ACC112 (cell line): ENCODE measurements around the gene PRKN.
"Not testable (repeated sequence)": the region's sequence is repeated elsewhere in the genome, so short reads cannot be mapped to it uniquely, and the experiment has no call there.

Experiments used
- H2AFZ ChIP-seq: fragments of 200-600 bp; sonication (generic); one replicate; pipeline ENCODE4 v1.6.0; 2017; ENCODE audit warnings: antibody characterized with exemption, low read length; ENCODE audit not compliant: unreplicated experiment
- H3K27ac ChIP-seq: fragments of 200-600 bp; sonication (generic); 2 replicates; pipeline ENCODE4 v1.5.1; 2014; ENCODE audit warnings: low read depth, mild to moderate bottlenecking, antibody characterized with exemption, low read length, moderate library complexity
- H3K27me3 ChIP-seq: fragments of 200-600 bp; sonication (generic); 2 replicates; pipeline ENCODE4 v1.6.1; 2014; ENCODE audit warnings: mild to moderate bottlenecking, antibody characterized with exemption, low read length, moderate library complexity, mixed read lengths; ENCODE audit not compliant: insufficient read depth
- H3K36me3 ChIP-seq: fragments of 200-600 bp; sonication (generic); 2 replicates; pipeline ENCODE4 v1.6.1; 2016; ENCODE audit warnings: mild to moderate bottlenecking, antibody characterized with exemption, low read length, moderate library complexity, mixed read lengths; ENCODE audit not compliant: insufficient read depth
- H3K4me1 ChIP-seq: fragments of 200-600 bp; sonication (generic); one replicate; pipeline ENCODE4 v1.6.1; 2016; ENCODE audit warnings: low read length, mixed read lengths; ENCODE audit not compliant: insufficient read depth, unreplicated experiment, control insufficient read depth
- H3K4me3 ChIP-seq: fragments of 200-600 bp; sonication (generic); 2 replicates; pipeline ENCODE4 v1.5.1; 2014; ENCODE audit warnings: mild to moderate bottlenecking, low read depth, low read length
- H3K79me2 ChIP-seq: fragments of 200-600 bp; sonication (generic); one replicate; pipeline ENCODE4 v1.6.0; 2016; ENCODE audit warnings: low read length; ENCODE audit not compliant: control insufficient read depth, unreplicated experiment, insufficient read depth

The PRKN gene

DNA sequence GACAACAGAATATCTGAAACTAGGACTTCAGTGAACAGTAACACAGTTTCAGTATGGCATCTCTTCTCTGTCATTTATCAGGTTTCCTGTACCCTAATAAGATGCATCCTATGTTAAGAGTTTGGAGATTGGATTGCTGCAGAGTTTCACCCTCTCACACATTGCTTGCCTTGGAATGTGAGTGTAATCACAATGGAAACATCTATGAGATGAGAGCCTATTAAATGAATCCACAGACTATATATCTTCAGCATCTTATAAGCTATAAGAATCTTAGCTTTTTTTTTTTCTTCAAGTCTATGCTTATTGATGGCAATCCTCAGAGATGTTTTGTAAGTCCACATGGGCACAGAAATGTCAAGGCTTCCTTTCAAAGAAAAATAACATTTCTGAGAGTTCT is 292.5 kb downstream of the PRKN start:
- no peak overlapping the region for H3K4me3 ChIP-seq
- H2AFZ ChIP-seq = no peak overlapping the region
- H3K27me3 ChIP-seq = no peaks in the 10 kb centered on the region
- no peaks in the 10 kb centered on the region for H3K79me2 ChIP-seq
- H3K4me1 ChIP-seq = no peaks in the 10 kb centered on the region
- H3K36me3 ChIP-seq = no peaks in the 10 kb centered on the region
- H3K27ac ChIP-seq = no peak overlapping the region

DNA sequence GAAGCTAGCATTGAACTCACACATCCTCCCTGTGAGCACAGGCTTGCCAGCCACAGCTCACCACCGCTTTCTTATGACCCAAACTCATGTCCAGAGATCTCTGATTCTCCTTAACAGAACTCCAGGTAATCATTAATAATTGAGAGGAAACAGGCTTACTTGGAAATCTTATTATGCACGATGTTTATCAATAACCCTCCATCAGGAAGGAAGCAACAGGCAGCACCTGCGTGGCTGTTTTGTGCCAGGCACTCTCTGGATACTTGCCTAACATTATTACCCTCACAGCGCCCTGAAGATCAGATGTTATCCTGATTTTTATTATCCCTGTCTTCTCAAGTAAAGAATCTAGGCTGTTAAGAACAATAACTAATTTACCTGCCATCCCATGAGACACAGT is 306.6 kb downstream of the PRKN start:
- H3K79me2 ChIP-seq = no peaks in the 10 kb centered on the region
- no peak overlapping the region for H3K27ac ChIP-seq
- H3K4me1 ChIP-seq = no peaks in the 10 kb centered on the region
- H3K4me3 ChIP-seq = no peak overlapping the region
- no peaks in the 10 kb centered on the region for H3K27me3 ChIP-seq
- no peak overlapping the region for H2AFZ ChIP-seq
- H3K36me3 ChIP-seq = no peaks in the 10 kb centered on the region

DNA sequence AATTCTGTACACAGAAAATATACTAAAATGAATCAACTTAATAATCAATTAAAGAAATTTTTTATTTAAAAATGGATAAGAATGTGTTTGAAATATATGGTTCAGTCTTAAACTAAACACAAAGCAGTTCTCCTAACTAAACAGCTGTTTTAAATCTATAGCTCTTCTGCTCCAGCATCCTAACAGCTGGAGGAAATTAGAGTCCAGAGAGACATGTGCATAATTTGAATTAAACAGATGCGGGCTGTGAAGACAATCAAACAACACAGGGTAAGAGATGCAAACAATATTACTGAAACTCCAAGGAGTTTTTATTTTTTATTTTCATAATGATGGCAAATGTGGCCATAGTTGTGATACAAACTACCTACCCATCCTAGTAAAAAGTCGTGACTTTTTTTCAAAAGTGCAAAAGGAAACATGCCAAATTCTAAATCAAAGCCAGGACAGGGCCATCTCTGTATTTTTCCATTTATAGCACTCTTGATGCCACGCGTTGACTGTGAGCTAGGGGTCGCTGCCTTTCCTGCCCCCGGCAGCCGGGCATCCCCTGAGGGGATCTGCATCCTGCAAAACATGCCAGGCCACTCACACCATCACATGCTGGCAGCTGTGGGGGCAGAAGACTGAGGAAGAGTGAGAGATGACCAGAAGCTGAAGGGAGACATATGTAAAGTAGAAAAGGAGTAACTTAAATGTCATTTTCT is 310.6 kb downstream of the PRKN start:
- no peak overlapping the region for H2AFZ ChIP-seq
- H3K27ac ChIP-seq = no peak overlapping the region
- no peaks in the 10 kb centered on the region for H3K4me1 ChIP-seq
- H3K27me3 ChIP-seq = no peaks in the 10 kb centered on the region
- H3K36me3 ChIP-seq = no peaks in the 10 kb centered on the region
- H3K79me2 ChIP-seq = no peaks in the 10 kb centered on the region
- no peak overlapping the region for H3K4me3 ChIP-seq

DNA sequence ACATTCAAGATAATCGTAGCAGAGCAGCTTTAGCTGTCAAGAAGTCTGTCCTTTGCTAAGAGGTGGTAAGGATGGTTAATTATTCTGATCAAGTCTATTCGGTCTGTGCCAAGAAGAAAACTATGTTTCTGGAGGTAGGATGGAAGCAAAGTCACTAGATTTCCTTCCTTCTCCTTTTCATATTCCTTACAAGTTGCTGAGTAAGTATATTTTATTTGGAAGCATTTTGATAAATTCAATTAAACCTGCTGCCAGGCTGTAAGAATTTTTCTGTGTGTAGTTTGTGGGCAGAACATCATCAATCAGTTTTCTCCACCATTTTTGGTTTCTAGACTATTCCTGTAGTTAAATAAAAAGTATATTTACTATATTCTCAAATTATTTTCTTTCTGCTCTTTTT is 311.3 kb downstream of the PRKN start:
- H2AFZ ChIP-seq = no peak overlapping the region
- no peaks in the 10 kb centered on the region for H3K4me1 ChIP-seq
- H3K27me3 ChIP-seq = no peaks in the 10 kb centered on the region
- H3K4me3 ChIP-seq = no peak overlapping the region
- no peaks in the 10 kb centered on the region for H3K36me3 ChIP-seq
- H3K27ac ChIP-seq = no peak overlapping the region
- H3K79me2 ChIP-seq = no peaks in the 10 kb centered on the region

DNA sequence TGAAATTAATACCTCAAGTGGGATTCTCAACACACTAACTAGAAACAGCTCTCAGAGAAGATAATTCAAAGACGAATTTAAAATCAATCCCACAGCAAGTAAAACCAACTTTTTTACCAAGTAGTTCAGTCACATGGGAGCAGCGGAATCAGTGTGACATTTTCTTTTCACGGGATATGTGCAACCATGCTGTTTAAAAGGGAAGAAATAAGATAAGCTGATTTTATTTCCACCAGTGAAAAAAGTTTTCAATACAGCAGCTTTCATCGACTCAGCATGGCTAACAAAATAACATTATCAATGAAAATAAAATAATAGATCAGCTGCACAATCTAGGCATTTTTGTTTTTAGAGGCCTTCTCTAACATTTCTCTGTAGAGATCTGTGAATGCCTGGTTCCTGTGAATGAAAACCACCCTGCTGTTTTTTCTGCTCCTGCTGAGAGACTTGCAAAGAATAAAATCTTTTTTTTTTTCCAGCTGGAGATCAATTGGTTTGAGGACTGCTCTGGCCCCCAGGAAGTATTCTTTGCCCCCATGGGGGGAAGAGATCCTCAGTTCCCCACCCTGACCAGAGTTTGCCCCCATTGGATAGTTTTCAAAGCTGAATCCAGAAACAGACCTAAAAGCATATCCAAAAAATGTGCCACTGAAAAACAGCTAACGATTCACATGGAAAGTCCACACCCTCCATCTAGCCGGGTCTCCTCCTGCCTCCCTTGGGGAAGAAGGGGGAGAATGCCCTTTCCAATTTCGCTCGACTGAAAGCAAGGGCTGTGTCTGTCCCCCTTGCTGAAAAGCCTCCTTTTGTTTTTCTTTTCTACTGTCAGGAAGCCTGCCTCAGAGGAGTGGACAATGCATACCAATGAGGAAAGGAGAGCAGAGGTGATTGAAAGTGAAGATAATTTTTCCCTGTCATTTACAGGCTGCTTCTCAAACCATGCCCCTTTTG is 317.6 kb downstream of the PRKN start:
- no peak overlapping the region for H3K27ac ChIP-seq
- H3K4me3 ChIP-seq = no peak overlapping the region
- no peak overlapping the region for H2AFZ ChIP-seq

DNA sequence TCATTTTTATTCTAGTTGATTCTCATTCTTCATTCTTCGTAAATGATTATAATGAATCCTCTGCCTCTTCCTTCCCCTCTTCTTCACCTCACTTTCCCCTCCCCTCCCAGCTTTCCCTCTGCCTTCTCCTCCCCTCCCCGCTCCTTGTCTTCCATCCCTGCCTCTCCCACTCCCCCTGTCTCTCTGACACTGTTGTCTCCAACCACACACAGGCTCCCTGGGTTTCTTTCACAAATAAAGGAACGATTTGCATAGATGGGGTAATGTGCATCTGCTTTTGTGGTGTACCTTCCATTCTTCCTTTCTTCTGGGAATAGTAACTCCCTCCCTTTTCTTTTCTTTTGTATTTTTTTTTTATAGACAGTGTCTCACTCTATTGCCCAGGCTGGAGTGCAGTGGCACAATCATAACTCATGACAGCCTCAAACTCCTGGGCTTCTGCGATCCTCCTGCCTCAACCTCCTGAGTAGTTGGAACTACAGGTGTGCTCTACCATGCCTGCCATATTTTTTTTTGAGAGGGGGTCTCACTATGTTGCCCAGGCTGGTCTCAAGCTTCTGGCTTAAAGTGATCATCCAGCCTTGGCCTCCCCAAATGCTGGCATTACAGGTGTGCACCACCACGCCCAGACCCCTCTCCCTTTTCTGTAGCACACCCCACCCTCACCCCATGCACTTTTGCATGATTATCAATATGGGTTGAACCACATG is 318.6 kb downstream of the PRKN start:
- H3K4me1 ChIP-seq = no peaks in the 10 kb centered on the region
- H3K27ac ChIP-seq = no peak overlapping the region
- no peak overlapping the region for H3K4me3 ChIP-seq
- H3K27me3 ChIP-seq = no peaks in the 10 kb centered on the region
- no peak overlapping the region for H2AFZ ChIP-seq
- no peaks in the 10 kb centered on the region for H3K79me2 ChIP-seq
- no peaks in the 10 kb centered on the region for H3K36me3 ChIP-seq

More for the DNA sequence above, 317.6 kb downstream of the PRKN start:
- Histone ChIP-seq H3K36me3 (no peaks in the 10 kb centered on the region), H3K4me1 (no peaks in the 10 kb centered on the region), H3K27me3 (no peaks in the 10 kb centered on the region), H3K79me2 (no peaks in the 10 kb centered on the region)

DNA sequence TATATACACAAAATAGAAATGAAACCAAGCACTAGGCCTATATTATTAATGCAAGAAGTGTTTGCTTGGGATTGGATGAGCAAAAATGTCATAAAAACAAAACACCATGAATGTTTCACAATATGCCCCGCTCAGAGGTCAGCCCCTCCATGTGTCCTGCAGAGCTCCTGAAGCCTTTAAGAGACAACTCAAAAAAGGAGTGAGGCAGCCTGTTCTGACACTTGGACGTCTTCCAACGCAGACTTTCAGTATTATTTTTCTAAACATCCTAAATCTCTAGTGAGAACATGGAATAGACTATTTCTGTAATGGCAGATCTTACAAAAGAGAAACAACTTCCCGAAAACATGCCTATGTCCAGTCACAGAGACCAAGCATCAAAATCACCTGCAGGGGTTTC is 322.6 kb downstream of the PRKN start:
- Histone ChIP-seq H3K36me3 (no peaks in the 10 kb centered on the region), H3K27me3 (no peaks in the 10 kb centered on the region), H3K4me3 (no peak overlapping the region), H3K79me2 (no peaks in the 10 kb centered on the region), H3K27ac (no peak overlapping the region), H3K4me1 (no peaks in the 10 kb centered on the region), H2AFZ (no peak overlapping the region)

DNA sequence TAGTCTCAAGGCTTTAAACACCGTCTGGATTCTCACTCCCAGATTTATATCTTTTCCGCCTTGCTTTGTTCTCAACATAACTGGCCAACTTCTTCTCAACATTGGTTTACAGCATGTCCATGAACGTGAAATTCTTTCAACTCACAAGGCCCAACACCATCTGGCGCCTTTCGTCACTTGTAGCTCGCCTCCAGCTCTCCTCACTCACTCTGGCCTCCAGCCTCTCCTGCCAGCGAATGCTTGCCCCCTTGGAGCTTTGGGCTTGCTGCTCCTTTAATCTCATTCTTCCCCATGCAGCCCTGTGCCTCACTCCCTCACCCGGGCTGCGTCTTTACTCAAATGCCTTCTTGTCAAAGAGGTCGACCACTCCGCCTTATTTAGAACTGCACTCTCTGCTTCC is 324.5 kb downstream of the PRKN start:
- H3K27ac ChIP-seq = no peak overlapping the region
- H2AFZ ChIP-seq = no peak overlapping the region
- H3K27me3 ChIP-seq = no peaks in the 10 kb centered on the region
- no peaks in the 10 kb centered on the region for H3K36me3 ChIP-seq
- H3K4me3 ChIP-seq = no peak overlapping the region
- no peaks in the 10 kb centered on the region for H3K4me1 ChIP-seq
- no peaks in the 10 kb centered on the region for H3K79me2 ChIP-seq

DNA sequence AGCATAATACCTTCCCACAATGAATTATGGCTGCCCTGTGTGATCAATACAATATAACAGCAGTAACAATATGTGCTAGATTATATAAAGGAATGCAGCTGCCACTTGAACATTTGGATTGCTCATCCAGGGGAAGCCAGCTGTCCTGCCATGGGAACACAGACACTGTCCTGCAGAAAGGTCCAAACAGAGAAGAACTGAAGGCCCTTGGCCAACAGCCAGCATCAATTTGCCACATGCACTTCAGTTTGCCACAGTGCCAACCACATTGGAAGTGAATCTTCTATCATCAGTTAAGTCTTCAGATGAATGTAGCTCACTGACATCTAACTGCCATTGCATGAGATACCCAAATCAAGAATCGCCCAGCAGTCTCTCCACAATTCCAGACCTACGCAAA is 332.4 kb downstream of the PRKN start:
- no peaks in the 10 kb centered on the region for H3K27me3 ChIP-seq
- H3K36me3 ChIP-seq = no peaks in the 10 kb centered on the region
- H3K4me3 ChIP-seq = no peak overlapping the region
- no peaks in the 10 kb centered on the region for H3K4me1 ChIP-seq
- no peak overlapping the region for H3K27ac ChIP-seq
- no peak overlapping the region for H2AFZ ChIP-seq
- H3K79me2 ChIP-seq = no peaks in the 10 kb centered on the region

DNA sequence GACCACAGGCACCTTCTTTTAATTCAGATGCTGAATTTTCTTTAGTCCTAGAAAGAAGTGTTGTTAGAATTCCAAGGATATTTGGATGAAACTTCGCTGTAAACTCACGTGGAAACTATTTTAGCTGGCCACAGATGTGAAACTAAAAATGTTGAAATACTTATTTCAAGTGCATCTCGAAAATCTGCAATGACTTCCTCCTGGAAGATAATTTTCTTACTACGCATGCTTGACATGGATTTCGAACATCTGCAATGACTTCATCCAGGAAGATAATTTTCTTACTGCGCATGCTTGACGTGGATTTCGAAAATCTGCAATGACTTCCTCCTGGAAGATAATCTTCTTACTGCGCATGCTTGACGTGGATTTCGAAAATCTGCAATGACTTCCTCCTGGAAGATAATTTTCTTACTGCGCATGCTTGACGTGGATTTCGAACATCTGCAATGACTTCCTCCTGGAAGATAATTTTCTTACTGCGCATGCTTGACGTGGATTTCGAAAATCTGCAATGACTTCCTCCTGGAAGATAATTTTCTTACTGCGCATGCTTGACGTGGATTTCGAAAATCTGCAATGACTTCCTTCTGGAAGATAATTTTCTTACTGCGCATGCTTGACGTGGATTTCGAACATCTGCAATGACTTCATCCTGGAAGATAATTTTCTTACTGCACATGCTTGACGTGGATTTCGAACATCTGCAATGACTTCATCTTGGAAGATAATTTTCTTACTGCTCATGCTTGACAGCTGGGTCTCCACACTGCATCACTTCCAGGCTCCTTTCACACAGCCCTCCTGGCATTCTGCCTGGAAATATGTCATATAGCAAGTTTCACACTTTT is 336.4 kb downstream of the PRKN start:
- H3K27me3 ChIP-seq, H3K79me2 ChIP-seq: not testable (repeated sequence)
- peak overlapping the region; percentile 72 for H3K4me3 ChIP-seq

More for the DNA sequence above, 336.4 kb downstream of the PRKN start:
- Histone ChIP-seq H2AFZ (peak overlapping the region; percentile 60), H3K27ac (peak overlapping the region; percentile 43)
- H3K36me3 ChIP-seq, H3K4me1 ChIP-seq: not testable (repeated sequence)
